WERI-Rb-1 (cell line): ENCODE results near the gene CCDC30.
"Not testable (repeated sequence)": the region's sequence is repeated elsewhere in the genome, so short reads cannot be mapped to it uniquely, and the experiment has no call there.

Source experiments
- DNase-seq: peaks from one replicate; pipeline ENCODE4 v3.0.0-alpha.2; 2020
- H3K27ac ChIP-seq: fragments of 250-450 bp; sonication (Bioruptor Pico); 2 replicates; pipeline ENCODE4 v1.5.1; 2020; ENCODE audit warnings: mild to moderate bottlenecking, moderate library complexity
- H3K27me3 ChIP-seq: fragments of 250-450 bp; sonication (Bioruptor Pico); 2 replicates; pipeline ENCODE4 v1.5.1; 2021; ENCODE audit warnings: mild to moderate bottlenecking, low read depth, moderate library complexity; ENCODE audit not compliant: insufficient read depth, severe bottlenecking
- H3K36me3 ChIP-seq: fragments of 250-450 bp; sonication (Bioruptor Pico); 2 replicates; pipeline ENCODE4 v1.5.1; 2020; ENCODE audit warnings: mild to moderate bottlenecking, moderate library complexity
- H3K4me3 ChIP-seq: 2 replicates; pipeline ENCODE4 v1.5.1; 2011; ENCODE audit warnings: low read depth, mild to moderate bottlenecking, control low read depth, low read length
- H3K9me3 ChIP-seq: fragments of 250-450 bp; sonication (Bioruptor Pico); 2 replicates; pipeline ENCODE4 v1.5.1; 2021; ENCODE audit warnings: mild to moderate bottlenecking, moderate library complexity; ENCODE audit not compliant: severe bottlenecking
- CTCF ChIP-seq: IDR thresholded peaks from 2 replicates; pipeline ENCODE4 v1.5.1; 2011; ENCODE audit warnings: low read depth, mild to moderate bottlenecking, control low read depth, inconsistent platforms, low read length

Gene CCDC30

GRCh38 chr1:42469727-42470126 lies 6.6 kb downstream of the CCDC30 start:
- DNase-seq = no peak
- no peaks in the 10 kb centered on the region for H3K9me3 ChIP-seq
- TF ChIP-seq CTCF = no peak

GRCh38 chr1:42476605-42477004 lies 13.5 kb downstream of the CCDC30 start:
- Histone ChIP-seq H3K27ac (no peak overlapping the region), H3K9me3 (no peaks in the 10 kb centered on the region), H3K4me3 (no peak overlapping the region), H3K27me3 (no peaks in the 10 kb centered on the region), H3K36me3 (no peaks in the 10 kb centered on the region)
- no peak for TF ChIP-seq CTCF
- DNase-seq = no peak

More at GRCh38 chr1:42469727-42470126, 6.6 kb downstream of the CCDC30 start:
- no peak overlapping the region for H3K27ac ChIP-seq
- no peaks in the 10 kb centered on the region for H3K36me3 ChIP-seq
- H3K4me3 ChIP-seq = no peak overlapping the region
- H3K27me3 ChIP-seq = no peaks in the 10 kb centered on the region

- not testable (repeated sequence) for H3K36me3 ChIP-seq
These were observed 14.3 kb downstream of the CCDC30 start for GRCh38 chr1:42477354-42477753.

GRCh38 chr1:42477775-42478174 lies 14.7 kb downstream of the CCDC30 start:
- Histone ChIP-seq H3K36me3 (no peaks in the 10 kb centered on the region), H3K27me3 (no peaks in the 10 kb centered on the region), H3K9me3 (no peaks in the 10 kb centered on the region), H3K4me3 (no peak overlapping the region), H3K27ac (no peak overlapping the region)
- TF ChIP-seq CTCF = no peak
- no peak for DNase-seq

More at GRCh38 chr1:42477354-42477753, 14.3 kb downstream of the CCDC30 start:
- not testable (repeated sequence) for H3K9me3 ChIP-seq, H3K4me3 ChIP-seq, H3K27me3 ChIP-seq, H3K27ac ChIP-seq, DNase-seq

- peak; percentile 9 for DNase-seq
- TF ChIP-seq CTCF = no peak
These were observed 16.5 kb downstream of the CCDC30 start for GRCh38 chr1:42479621-42480020.

GRCh38 chr1:42480921-42481320 lies 17.8 kb downstream of the CCDC30 start:
- Histone ChIP-seq H3K4me3 (no peak overlapping the region), H3K36me3 (no peaks in the 10 kb centered on the region), H3K9me3 (no peaks in the 10 kb centered on the region), H3K27ac (no peak overlapping the region), H3K27me3 (no peaks in the 10 kb centered on the region)
- TF ChIP-seq CTCF = no peak
- DNase-seq = no peak

More at GRCh38 chr1:42479621-42480020, 16.5 kb downstream of the CCDC30 start:
- no peaks in the 10 kb centered on the region for H3K9me3 ChIP-seq
- H3K4me3 ChIP-seq = no peak overlapping the region
- H3K27ac ChIP-seq = no peak overlapping the region
- no peaks in the 10 kb centered on the region for H3K27me3 ChIP-seq
- H3K36me3 ChIP-seq = no peaks in the 10 kb centered on the region
